GM12878 (cell line): ENCODE results near the gene ANO5. TPM values are rescaled to one million over a fixed set of nuclear protein-coding genes. Genes with fewer than 3 reads are reported as not detected.

ENCODE experiments used
- ATAC-seq: fragments of 200-7000 bp; cut with Tn5 transposase; 3 replicates; pipeline ENCODE4 v1.9.1; 2020; ENCODE audit warnings: mild to moderate bottlenecking, moderate library complexity
- BruUV-seq: library from RNA; stranded (reverse); fragments of 400-500 nt; replicated peaks from 2 replicates; lab custom pipeline; 2021; lab: Mats Ljungman, UMichigan
- CTCF ChIA-PET: fragments of 300-600 bp; sonication (Branson Sonifier 250); formaldehyde crosslinking; extraction: SDS; loops from one replicate; lab custom pipeline; 2021; ENCODE audit warnings: inconsistent platforms; lab: Yijun Ruan, JAX
- POLR2A ChIA-PET: fragments of 350-600 bp; formaldehyde crosslinking; extraction: SDS; loops from one replicate; lab custom pipeline; 2021; ENCODE audit warnings: inconsistent platforms; lab: Charles Lee
- RAD21 ChIA-PET: fragments of 300-600 bp; sonication (Branson Sonifier 250); formaldehyde crosslinking; loops from one replicate; lab custom pipeline; 2023; ENCODE audit warnings: antibody characterized with exemption; ENCODE audit not compliant: unreplicated experiment; lab: Charles Lee
- SMC1A ChIA-PET: fragments of 300-600 bp; sonication (Branson Sonifier 250); formaldehyde crosslinking; loops from one replicate; lab custom pipeline; 2023; ENCODE audit not compliant: unreplicated experiment, uncharacterized antibody; lab: Charles Lee
- DNase-seq: peaks from one replicate; pipeline ENCODE4 v3.0.0-alpha.2; 2011; ENCODE audit warnings: low read depth, low spot score
- FAIRE-seq: peaks from 3 replicates; lab custom pipeline; 2011; peaks lifted over from hg19 to GRCh38; lab: Jason Lieb, UNC
- H2AFZ ChIP-seq: 2 replicates; pipeline ENCODE4 v1.6.0; 2011; ENCODE audit warnings: low read depth, low read length, control low read depth; ENCODE audit not compliant: control insufficient read depth
- H3K27ac ChIP-seq: 2 replicates; pipeline ENCODE4 v1.5.1; 2011; ENCODE audit warnings: control low read depth; ENCODE audit not compliant: control insufficient read depth, insufficient read depth
- H3K27me3 ChIP-seq, 2 experiments: replicated peaks in 1 of 2; 2 replicates each; pipeline versions ENCODE4 v1.6.0 to v1.6.1; 2011; ENCODE audit warnings: low read length in 1 of 2; ENCODE audit not compliant: control insufficient read depth in 2 of 2, insufficient read depth in 2 of 2
- H3K36me3 ChIP-seq, 2 experiments: 2 replicates each; pipeline ENCODE4 v1.5.1; 2011; ENCODE audit warnings: low read length in 1 of 2; ENCODE audit not compliant: control insufficient read depth in 2 of 2, insufficient read depth in 2 of 2
- H3K4me1 ChIP-seq: 2 replicates; pipeline ENCODE4 v1.6.1; 2011; ENCODE audit warnings: mild to moderate bottlenecking, low read length, moderate library complexity, mixed read lengths; ENCODE audit not compliant: control insufficient read depth, insufficient read depth
- H3K4me2 ChIP-seq: 2 replicates; pipeline ENCODE4 v1.6.0; 2011; ENCODE audit warnings: control low read depth; ENCODE audit not compliant: control insufficient read depth, insufficient read depth
- H3K4me3 ChIP-seq: fragments of 200-600 bp; sonication (generic); 2 replicates; pipeline ENCODE4 v1.5.1; 2016
- H3K79me2 ChIP-seq: 2 replicates; pipeline ENCODE4 v1.6.0; 2011; ENCODE audit warnings: low read length; ENCODE audit not compliant: control insufficient read depth, insufficient read depth
- H3K9ac ChIP-seq: 2 replicates; pipeline ENCODE4 v1.8.0; 2011; ENCODE audit warnings: low read length, control low read depth, mixed read lengths; ENCODE audit not compliant: control insufficient read depth, insufficient read depth
- H3K9me3 ChIP-seq: replicated peaks from 3 replicates; pipeline ENCODE4 v1.5.1; 2011; ENCODE audit warnings: mild to moderate bottlenecking, low read length; ENCODE audit not compliant: control insufficient read depth, insufficient read depth
- H4K20me1 ChIP-seq: 2 replicates; pipeline ENCODE4 v1.6.0; 2011; ENCODE audit not compliant: control insufficient read depth, insufficient read depth
- E2F4 ChIP-seq: IDR thresholded peaks from 2 replicates; pipeline ENCODE4 v1.6.1; 2012; ENCODE audit warnings: low read depth, low read length, improper control_type of control experiment
- EGR1 ChIP-seq, 2 experiments: IDR thresholded peaks; 1 replicate in 1 of 2; 2 replicates in 1 of 2; pipeline ENCODE4 v1.6.1; 2011 to 2012; ENCODE audit warnings: low read depth in 2 of 2, low read length in 2 of 2, borderline replicate concordance in 1 of 2, mild to moderate bottlenecking in 1 of 2, moderate library complexity in 1 of 2
- LARP7 ChIP-seq: fragments of 450-650 bp; IDR thresholded peaks from 2 replicates; pipeline ENCODE4 v1.6.1; 2017; ENCODE audit warnings: mild to moderate bottlenecking
- MYB ChIP-seq: fragments of 150-350 bp; IDR thresholded peaks from 2 replicates; pipeline ENCODE4 v1.6.1; 2014; ENCODE audit warnings: mild to moderate bottlenecking, low read depth, low read length, borderline replicate concordance
- NR2F1 ChIP-seq: fragments of 450-650 bp; conservative IDR thresholded peaks from 2 replicates; pipeline ENCODE4 v1.6.1; 2017; ENCODE audit warnings: mild to moderate bottlenecking
- PRDM15 ChIP-seq: fragments of 450-650 bp; formaldehyde crosslinking; IDR thresholded peaks from 2 replicates; pipeline ENCODE4 v1.4.0; 2020; ENCODE audit warnings: mild to moderate bottlenecking, moderate library complexity
- RELB ChIP-seq: fragments of 450-650 bp; IDR thresholded peaks from 2 replicates; pipeline ENCODE4 v1.6.1; 2017; ENCODE audit warnings: low read depth, mild to moderate bottlenecking, moderate library complexity
- SMAD1 ChIP-seq: fragments of 450-650 bp; IDR thresholded peaks from 2 replicates; pipeline ENCODE4 v1.6.1; 2018; ENCODE audit warnings: mild to moderate bottlenecking, low read depth; ENCODE audit not compliant: partially characterized antibody
- TARDBP ChIP-seq: IDR thresholded peaks from 2 replicates; pipeline ENCODE4 v1.6.1; 2016; ENCODE audit warnings: borderline replicate concordance
- TBL1XR1 ChIP-seq: IDR thresholded peaks from 2 replicates; pipeline ENCODE4 v1.6.1; 2012; ENCODE audit warnings: low read depth, low read length, improper control_type of control experiment
- ZBED1 ChIP-seq: IDR thresholded peaks from 2 replicates; pipeline ENCODE4 v1.6.1; 2016; ENCODE audit warnings: borderline replicate concordance
- ZNF687 ChIP-seq: fragments of 450-650 bp; IDR thresholded peaks from 2 replicates; pipeline ENCODE4 v1.6.1; 2017; ENCODE audit warnings: mild to moderate bottlenecking, moderate library complexity
- WGBS: methylation state at CpG from one replicate; pipeline ENCODE4 v1.1.6; 2016; ENCODE audit warnings: low lambda C conversion rate; ENCODE audit not compliant: insufficient replicate concordance, insufficient coverage; ENCODE audit errors: missing lambda C conversion rate; 5-methylcytosine and 5-hydroxymethylcytosine counted together
- in situ Hi-C: fragments of 300-500 bp; cut with MboI; formaldehyde crosslinking; loops from 9 replicates; pipeline ENCODE4 v1.14.3; 2018; ENCODE audit warnings: mixed read lengths
- intact Hi-C: fragments of 100-400 bp; cut with micrococcal nuclease; formaldehyde crosslinking; loops from one replicate; pipeline ENCODE4 v1.14.2; 2022; ENCODE audit not compliant: unreplicated experiment
- polyA plus RNA-seq, 11 experiments: library from polyadenylated mRNA; depleted of rRNA in 4 of 11; unstranded in 6 of 11; stranded (reverse) in 5 of 11; fragments of >200 nt; fragmentation: Nextera tagmentation in 4 of 11; fragmentation: Illumina TruSeq in 1 of 11; extraction: Ambion mirVana in 4 of 11; extraction: Trizol in 1 of 11; gene quantifications; 1 replicate in 1 of 11; 2 replicates in 10 of 11; pipeline versions ENCODE4 v1.2.1 to v1.2.3, GENCODE V29; 2011 to 2016; ENCODE audit warnings: inconsistent platforms in 2 of 11, missing spikeins in 2 of 11, low read depth in 1 of 11
- total RNA-seq, 4 experiments: library from RNA; depleted of rRNA in 3 of 4; stranded (reverse); fragments of >200 nt in 3 of 4; fragmentation: Illumina TruSeq in 1 of 4; extraction: Trizol in 1 of 4; gene quantifications; 2 replicates each; pipeline versions ENCODE4 v1.2.1 to v1.2.3, GENCODE V29; 2013 to 2021

Gene ANO5
- total and polyA plus RNA-seq, 10 of the 15 experiments (the other 5 are each of a cell fraction or from before 2014, with no cell fraction given) = 1.6 to 10.2 (median 4.1) TPM

GRCh38 chr11:22256876-22257275, 64.0 kb downstream of the ANO5 start:
- CTCF ChIA-PET = interaction anchor here (1.2 to 2.2 kb wide), 3 partner anchors 13 to 86 kb away, joined by 4 to 5 read pairs (median 5); no protein-coding TSS in a partner anchor
- RAD21 ChIA-PET = no interaction called here
- POLR2A ChIA-PET = no interaction called here
- no peaks in the 10 kb centered on the region for H3K27me3 ChIP-seq
- SMC1A ChIA-PET = interaction anchor here (1.3 to 1.6 kb wide), 2 partner anchors 12 to 17 kb away, joined by 4 to 7 read pairs; no protein-coding TSS in a partner anchor
- no peak for FAIRE-seq
- no peak overlapping the region for H3K9ac ChIP-seq
- H4K20me1 ChIP-seq = no peaks in the 10 kb centered on the region
- H3K4me3 ChIP-seq = no peak overlapping the region
- no peak for ATAC-seq
- H3K79me2 ChIP-seq = no peaks in the 10 kb centered on the region
- BruUV-seq = no TSS peak
- no peak overlapping the region for H3K27ac ChIP-seq
- H3K36me3 ChIP-seq = no peaks in the 10 kb centered on the region
- no peaks in the 10 kb centered on the region for H3K9me3 ChIP-seq
- H3K4me2 ChIP-seq = no peak overlapping the region
- no peak for DNase-seq
- in situ Hi-C loops (no loop called here), intact Hi-C loops (no loop called here)
- H3K4me1 ChIP-seq = no peaks in the 10 kb centered on the region
- H2AFZ ChIP-seq = no peak overlapping the region
- 0% methylated on average over 1 of the region's 1 CpG for WGBS
- TF ChIP-seq EGR1 (IDR thresholded peaks at IDR 0.05; ENCODE audit: borderline replicate concordance in 1 of 2, low read depth in 2 of 2, low read length in 2 of 2) (no peak), SMAD1 (no peak), TARDBP (no peak), TBL1XR1 (no peak), LARP7 (no peak), PRDM15 (CRISPR knock-in tag) (no peak), ZNF687 (no peak), MYB (no peak), NR2F1 (no peak), RELB (no peak), ZBED1 (no peak), E2F4 (no peak)
